SHP77 treated with DMSO at 0.1 percent for 48 hours (cell line): ENCODE results near the gene KPNA1.

Experiments
- DNase-seq: peaks from one replicate; lab custom pipeline; 2025; lab: John Stamatoyannopoulos, UW

The KPNA1 gene

GRCh38 chr3:122514123-122515019 is at the start of gene KPNA1:
TSS of gene KPNA1 (minus strand) at chr3:122514939. CDS start at chr3:122496565, 18,374 bp downstream.
- DNase-seq: peak; percentile 73

GRCh38 chr3:122564155-122564912 is 49.6 kb upstream of the KPNA1 start, which contains the start of the genes DTX3L and PARP9:
TSS of gene DTX3L (plus strand) at chr3:122564338. CDS start at chr3:122564427, 89 bp downstream.
TSS of gene PARP9 (minus strand) at chr3:122564300. CDS start at chr3:122559620, 4,680 bp downstream.
- peak; percentile 28 for DNase-seq

- no peak for DNase-seq
Observed at GRCh38 chr3:122563717-122564025, 48.9 kb upstream of the KPNA1 start.

- DNase-seq: no peak
Observed at GRCh38 chr3:122562923-122563716, 48.4 kb upstream of the KPNA1 start.

GRCh38 chr3:122560680-122561079 is 45.9 kb upstream of the KPNA1 start:
- DNase-seq: peak; percentile 42

GRCh38 chr3:122559906-122560305 is 45.2 kb upstream of the KPNA1 start:
- DNase-seq: no peak

GRCh38 chr3:122558605-122559004 is 43.9 kb upstream of the KPNA1 start:
- DNase-seq: no peak

GRCh38 chr3:122557356-122557755 is 42.6 kb upstream of the KPNA1 start:
- no peak for DNase-seq

GRCh38 chr3:122555275-122556071 is 40.7 kb upstream of the KPNA1 start:
- DNase-seq: no peak

- DNase-seq: no peak
Observed at GRCh38 chr3:122553171-122553570, 38.4 kb upstream of the KPNA1 start.

- DNase-seq: no peak
Observed at GRCh38 chr3:122548619-122549018, 33.9 kb upstream of the KPNA1 start.

GRCh38 chr3:122548076-122548475 is 33.3 kb upstream of the KPNA1 start:
- DNase-seq: no peak

GRCh38 chr3:122546151-122546550 is 31.4 kb upstream of the KPNA1 start:
- no peak for DNase-seq

- no peak for DNase-seq
Observed at GRCh38 chr3:122538956-122539490, 24.3 kb upstream of the KPNA1 start.

- DNase-seq: no peak
Observed at GRCh38 chr3:122536632-122537001, 21.9 kb upstream of the KPNA1 start.

- DNase-seq: no peak
Observed at GRCh38 chr3:122535964-122536631, 21.4 kb upstream of the KPNA1 start.

GRCh38 chr3:122533931-122534334 is 19.2 kb upstream of the KPNA1 start:
- DNase-seq: no peak

- DNase-seq: no peak
Observed at GRCh38 chr3:122533480-122533879, 18.7 kb upstream of the KPNA1 start.

GRCh38 chr3:122530164-122530563 is 15.4 kb upstream of the KPNA1 start:
- no peak for DNase-seq

GRCh38 chr3:122523317-122523716 is 8.6 kb upstream of the KPNA1 start:
- no peak for DNase-seq

GRCh38 chr3:122520861-122521260 is 6.1 kb upstream of the KPNA1 start:
- DNase-seq: no peak
